ENCODE data around the gene ATF7IP2.

DNA sequence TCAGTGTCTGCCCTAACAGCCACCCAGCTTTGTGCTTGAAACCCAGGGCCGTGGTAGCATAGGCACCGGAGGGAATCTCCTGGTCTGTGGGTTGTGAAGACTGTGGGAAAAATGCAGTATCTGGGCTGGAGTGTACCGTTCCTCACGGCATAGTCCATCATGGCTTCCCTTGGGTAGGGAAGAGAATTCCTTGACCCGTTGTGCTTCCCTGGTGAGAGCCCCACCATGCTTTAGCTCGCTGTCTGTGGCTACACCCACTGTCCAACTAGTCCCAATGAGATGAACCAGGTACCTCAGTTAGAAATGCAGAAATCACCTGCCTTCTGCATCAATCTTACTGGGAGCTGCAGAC is 67.3 kb downstream of the ATF7IP2 start:
- TF ChIP-seq HNRNPK (IDR thresholded peaks at IDR 0.05; ENCODE audit: low read depth, low read length, poor library complexity, severe bottlenecking), result no peak
- no peak for TF ChIP-seq TP53 (CRISPR knock-in tag; conservative IDR thresholded peaks at IDR 0.05)
- no peak for TF ChIP-seq MED13 (CRISPR knock-in tag; IDR thresholded peaks at IDR 0.05)
- TF ChIP-seq ZSCAN22 (CRISPR knock-in tag; IDR thresholded peaks at IDR 0.05), result no peak
- TF ChIP-seq SNAI1 (CRISPR knock-in tag; IDR thresholded peaks at IDR 0.05; ENCODE audit: borderline replicate concordance), result no peak
- TF ChIP-seq, protein P1, sequence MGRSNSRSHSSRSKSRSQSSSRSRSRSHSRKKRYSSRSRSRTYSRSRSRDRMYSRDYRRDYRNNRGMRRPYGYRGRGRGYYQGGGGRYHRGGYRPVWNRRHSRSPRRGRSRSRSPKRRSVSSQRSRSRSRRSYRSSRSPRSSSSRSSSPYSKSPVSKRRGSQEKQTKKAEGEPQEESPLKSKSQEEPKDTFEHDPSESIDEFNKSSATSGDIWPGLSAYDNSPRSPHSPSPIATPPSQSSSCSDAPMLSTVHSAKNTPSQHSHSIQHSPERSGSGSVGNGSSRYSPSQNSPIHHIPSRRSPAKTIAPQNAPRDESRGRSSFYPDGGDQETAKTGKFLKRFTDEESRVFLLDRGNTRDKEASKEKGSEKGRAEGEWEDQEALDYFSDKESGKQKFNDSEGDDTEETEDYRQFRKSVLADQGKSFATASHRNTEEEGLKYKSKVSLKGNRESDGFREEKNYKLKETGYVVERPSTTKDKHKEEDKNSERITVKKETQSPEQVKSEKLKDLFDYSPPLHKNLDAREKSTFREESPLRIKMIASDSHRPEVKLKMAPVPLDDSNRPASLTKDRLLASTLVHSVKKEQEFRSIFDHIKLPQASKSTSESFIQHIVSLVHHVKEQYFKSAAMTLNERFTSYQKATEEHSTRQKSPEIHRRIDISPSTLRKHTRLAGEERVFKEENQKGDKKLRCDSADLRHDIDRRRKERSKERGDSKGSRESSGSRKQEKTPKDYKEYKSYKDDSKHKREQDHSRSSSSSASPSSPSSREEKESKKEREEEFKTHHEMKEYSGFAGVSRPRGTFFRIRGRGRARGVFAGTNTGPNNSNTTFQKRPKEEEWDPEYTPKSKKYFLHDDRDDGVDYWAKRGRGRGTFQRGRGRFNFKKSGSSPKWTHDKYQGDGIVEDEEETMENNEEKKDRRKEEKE (IDR thresholded peaks at IDR 0.05), result no peak
